H9 (cell line): Measurements from ENCODE around the gene NSFL1C. TPM values are rescaled to one million over a fixed set of nuclear protein-coding genes. Genes with fewer than 3 reads are reported as not detected.

Source experiments
- DNase-seq: peaks from one replicate; pipeline ENCODE4 v3.0.0-alpha.2; 2017
- H2AFZ ChIP-seq: one replicate; pipeline ENCODE4 v1.6.1; 2013; ENCODE audit warnings: mild to moderate bottlenecking, low read length, control low read depth, moderate library complexity
- H2AK5ac ChIP-seq: 2 replicates; pipeline ENCODE4 v1.6.1; 2013; ENCODE audit warnings: low read length, control low read depth, mixed read lengths; ENCODE audit not compliant: insufficient read length
- H2BK120ac ChIP-seq: one replicate; pipeline ENCODE4 v1.6.1; 2013; ENCODE audit warnings: low read depth, mild to moderate bottlenecking, low read length, control low read depth, inconsistent platforms; ENCODE audit not compliant: poor library complexity, severe bottlenecking
- H2BK12ac ChIP-seq: 2 replicates; pipeline ENCODE4 v1.6.1; 2013; ENCODE audit warnings: low read length, control low read depth, mixed read lengths, low read depth; ENCODE audit not compliant: insufficient read length
- H2BK15ac ChIP-seq: 2 replicates; pipeline ENCODE4 v1.6.1; 2013; ENCODE audit warnings: low read depth, low read length, control low read depth
- H2BK20ac ChIP-seq: one replicate; pipeline ENCODE4 v1.6.1; 2013; ENCODE audit warnings: low read depth, mild to moderate bottlenecking, low read length, control low read depth, inconsistent platforms; ENCODE audit not compliant: poor library complexity, severe bottlenecking
- H2BK5ac ChIP-seq: 2 replicates; pipeline ENCODE4 v1.6.1; 2013; ENCODE audit warnings: low read length, control low read depth, mixed read lengths; ENCODE audit not compliant: insufficient read length
- H3K14ac ChIP-seq: 2 replicates; pipeline ENCODE4 v1.6.1; 2013; ENCODE audit warnings: low read length, control low read depth; ENCODE audit not compliant: insufficient read depth
- H3K18ac ChIP-seq: 2 replicates; pipeline ENCODE4 v1.6.1; 2013; ENCODE audit warnings: low read depth, mild to moderate bottlenecking, mixed read lengths, low read length, control low read depth; ENCODE audit not compliant: insufficient read length
- H3K23ac ChIP-seq: 2 replicates; pipeline ENCODE4 v1.6.1; 2013; ENCODE audit warnings: low read length, control low read depth, mixed read lengths, low read depth; ENCODE audit not compliant: insufficient read length
- H3K23me2 ChIP-seq: 2 replicates; pipeline ENCODE4 v1.6.1; 2013; ENCODE audit warnings: low read depth, mild to moderate bottlenecking, mixed read lengths, low read length, control low read depth; ENCODE audit not compliant: insufficient read length, poor library complexity, severe bottlenecking
- H3K27ac ChIP-seq: 2 replicates; pipeline ENCODE4 v1.5.1; 2013; ENCODE audit warnings: low read length, control low read depth, mixed read lengths, low read depth; ENCODE audit not compliant: insufficient read length
- H3K27me3 ChIP-seq: 2 replicates; pipeline ENCODE4 v1.6.1; 2013; ENCODE audit warnings: low read length, control low read depth, inconsistent platforms; ENCODE audit not compliant: insufficient read depth
- H3K4ac ChIP-seq: 2 replicates; pipeline ENCODE4 v1.6.1; 2013; ENCODE audit warnings: low read depth, mild to moderate bottlenecking, control low read depth, inconsistent platforms, low read length, moderate library complexity
- H3K4me1 ChIP-seq: 2 replicates; pipeline ENCODE4 v1.6.1; 2013; ENCODE audit warnings: low read length, control low read depth, inconsistent platforms; ENCODE audit not compliant: insufficient read depth
- H3K4me2 ChIP-seq: 2 replicates; pipeline ENCODE4 v1.6.1; 2013; ENCODE audit warnings: low read length, control low read depth, mixed read lengths; ENCODE audit not compliant: insufficient read length, insufficient read depth
- H3K56ac ChIP-seq: 2 replicates; pipeline ENCODE4 v1.6.1; 2013; ENCODE audit warnings: low read depth, mild to moderate bottlenecking, mixed read lengths, low read length, control low read depth; ENCODE audit not compliant: insufficient read length
- H3K79me1 ChIP-seq: 2 replicates; pipeline ENCODE4 v1.6.1; 2013; ENCODE audit warnings: low read depth, mild to moderate bottlenecking, moderate library complexity, low read length, control low read depth, inconsistent platforms; ENCODE audit not compliant: insufficient read depth, poor library complexity, severe bottlenecking
- H3K79me2 ChIP-seq: 2 replicates; pipeline ENCODE4 v1.6.1; 2013; ENCODE audit warnings: low read length, control low read depth, inconsistent platforms; ENCODE audit not compliant: insufficient read depth
- H3K9ac ChIP-seq: 2 replicates; pipeline ENCODE4 v1.6.1; 2013; ENCODE audit warnings: low read length, control low read depth, mixed read lengths; ENCODE audit not compliant: insufficient read length; ENCODE audit errors: extremely low read depth
- H3K9me3 ChIP-seq: one replicate; pipeline ENCODE4 v1.6.1; 2013; ENCODE audit warnings: low read depth, low read length, inconsistent platforms; ENCODE audit not compliant: control insufficient read depth
- H3T11ph ChIP-seq: one replicate; pipeline ENCODE4 v1.6.1; 2013; ENCODE audit warnings: mild to moderate bottlenecking, low read length, control low read depth, inconsistent platforms
- H4K20me1 ChIP-seq: one replicate; pipeline ENCODE4 v1.6.1; 2013; ENCODE audit not compliant: control insufficient read depth, insufficient read length, insufficient read depth
- H4K5ac ChIP-seq: 2 replicates; pipeline ENCODE4 v1.6.1; 2013; ENCODE audit warnings: low read depth, mild to moderate bottlenecking, mixed read lengths, low read length, control low read depth; ENCODE audit not compliant: insufficient read length
- H4K8ac ChIP-seq: replicated peaks from 2 replicates; pipeline ENCODE4 v1.6.1; 2013; ENCODE audit warnings: low read length, control low read depth, mixed read lengths, low read depth; ENCODE audit not compliant: insufficient read length
- H4K91ac ChIP-seq: 2 replicates; pipeline ENCODE4 v1.6.1; 2013; ENCODE audit warnings: low read depth, mild to moderate bottlenecking, moderate library complexity, mixed read lengths, low read length, control low read depth; ENCODE audit not compliant: insufficient read length
- H3K27ac Mint-ChIP-seq, 3 experiments: 2 replicates in 2 of 3; 3 replicates in 1 of 3; pipeline ENCODE4 v1.8.0; 2020 to 2021; ENCODE audit warnings: mixed read lengths in 3 of 3, mild to moderate bottlenecking in 1 of 3, moderate library complexity in 1 of 3
- H3K27me3 Mint-ChIP-seq: 2 replicates; pipeline ENCODE4 v1.8.0; 2021; ENCODE audit warnings: low read depth, mild to moderate bottlenecking, moderate library complexity, mixed read lengths
- H3K36me3 Mint-ChIP-seq, 3 experiments: 2 replicates in 2 of 3; 3 replicates in 1 of 3; pipeline ENCODE4 v1.8.0; 2020 to 2021; ENCODE audit warnings: low read depth in 3 of 3, mixed read lengths in 3 of 3; ENCODE audit not compliant: insufficient read depth in 1 of 3
- H3K4me1 Mint-ChIP-seq, 2 experiments: 2 replicates each; pipeline ENCODE4 v1.8.0; 2020; ENCODE audit warnings: mixed read lengths in 2 of 2
- H3K4me3 Mint-ChIP-seq, 2 experiments: 2 replicates in 1 of 2; 3 replicates in 1 of 2; pipeline ENCODE4 v1.8.0; 2020 to 2021; ENCODE audit warnings: mild to moderate bottlenecking in 2 of 2, mixed read lengths in 2 of 2, moderate library complexity in 1 of 2
- H3K9me3 Mint-ChIP-seq, 2 experiments: 2 replicates in 1 of 2; 3 replicates in 1 of 2; pipeline ENCODE4 v1.8.0; 2020; ENCODE audit warnings: mild to moderate bottlenecking in 2 of 2, mixed read lengths in 2 of 2, moderate library complexity in 1 of 2
- WGBS: extraction: QIAGEN DNeasy Blood & Tissue Kit; methylation state at CpG from one replicate; pipeline ENCODE4 v1.1.7; 2013; ENCODE audit warnings: missing lambda C conversion rate, low lambda C conversion rate, mixed read lengths; ENCODE audit not compliant: insufficient read length; ENCODE audit errors: extremely low coverage; 5-methylcytosine and 5-hydroxymethylcytosine counted together
- total RNA-seq: library from RNA; stranded (reverse); gene quantifications from 2 replicates; pipeline ENCODE4 v1.2.1, GENCODE V29; 2021
- TF ChIP-seq, protein P1 (sequence below): fragments of 200-600 bp; sonication (generic); conservative IDR thresholded peaks from 3 replicates; pipeline ENCODE4 v1.8.0; 2021; ENCODE audit warnings: antibody characterized with exemption, mild to moderate bottlenecking

The NSFL1C gene
- total RNA-seq, 1 experiment from 2014 or later: 81.8 TPM

DNA sequence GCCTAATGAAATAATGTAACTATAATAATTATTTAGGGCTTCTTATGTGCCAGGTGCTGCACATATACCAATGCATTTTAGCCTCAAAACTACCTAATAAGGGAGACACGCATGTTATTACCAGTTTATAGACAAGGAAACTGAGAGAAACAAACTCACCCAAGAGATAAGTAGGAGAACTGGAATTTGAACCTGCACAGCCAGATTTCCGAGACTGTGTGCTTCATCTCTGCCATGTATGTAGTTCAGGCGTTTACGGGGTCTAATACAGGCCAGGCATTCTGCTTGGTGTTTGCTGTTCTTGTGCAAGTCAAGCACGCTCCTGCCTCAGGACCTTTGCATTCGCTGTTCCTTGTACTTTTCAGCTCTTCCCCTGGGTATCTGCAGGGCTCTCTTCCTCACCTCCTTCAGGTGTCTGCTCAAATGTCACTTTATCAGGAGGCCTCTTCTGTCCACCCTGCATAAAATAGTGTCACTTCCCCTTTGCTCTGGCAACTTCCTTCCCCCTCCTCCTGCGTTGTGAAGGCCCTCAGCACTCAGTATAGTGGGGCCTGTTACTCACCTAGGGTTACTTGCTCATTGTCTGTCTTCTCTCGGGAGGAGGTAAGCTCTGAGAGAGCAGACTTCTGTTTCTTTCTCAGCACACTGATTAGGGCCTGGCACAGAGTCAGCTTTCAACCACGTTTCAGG, 6.1 kb upstream of the NSFL1C start:
- no peak overlapping the region for H3T11ph ChIP-seq
- H3K9me3 ChIP-seq: no peaks in the 10 kb centered on the region
- no peak overlapping the region for H4K91ac ChIP-seq
- H4K5ac ChIP-seq: no peak overlapping the region
- no peak overlapping the region for H3K14ac ChIP-seq
- H2BK12ac ChIP-seq: no peak overlapping the region
- no peaks in the 10 kb centered on the region for H3K4me1 ChIP-seq
- peaks cover 8% of the 10 kb centered on the region for H3K27me3 Mint-ChIP-seq
- no peak overlapping the region for H3K4me3 Mint-ChIP-seq
- H3K4ac ChIP-seq: no peak overlapping the region
- H3K23me2 ChIP-seq: no peaks in the 10 kb centered on the region
- H3K9me3 Mint-ChIP-seq: no peaks in the 10 kb centered on the region
- no peaks in the 10 kb centered on the region for H3K36me3 Mint-ChIP-seq
- no peaks in the 10 kb centered on the region for H3K79me2 ChIP-seq
- no peak overlapping the region for H2BK120ac ChIP-seq
- no peak overlapping the region for H3K27ac ChIP-seq
- H4K20me1 ChIP-seq: no peaks in the 10 kb centered on the region
- H3K56ac ChIP-seq: no peak overlapping the region
- peaks cover 19 to 20% of the 10 kb centered on the region in 2 experiments for H3K4me1 Mint-ChIP-seq
- H3K18ac ChIP-seq: no peak overlapping the region
- no peak overlapping the region for H3K23ac ChIP-seq
- no CpG with 5 or more reads among the region's 9 CpGs for WGBS
- H3K9ac ChIP-seq: no peak overlapping the region
- no peak overlapping the region for H2AK5ac ChIP-seq
- H2AFZ ChIP-seq: no peak overlapping the region
- H2BK20ac ChIP-seq: no peak overlapping the region
- no peak overlapping the region for H3K4me2 ChIP-seq
- H3K27me3 ChIP-seq: no peaks in the 10 kb centered on the region
- TF ChIP-seq, protein P1, sequence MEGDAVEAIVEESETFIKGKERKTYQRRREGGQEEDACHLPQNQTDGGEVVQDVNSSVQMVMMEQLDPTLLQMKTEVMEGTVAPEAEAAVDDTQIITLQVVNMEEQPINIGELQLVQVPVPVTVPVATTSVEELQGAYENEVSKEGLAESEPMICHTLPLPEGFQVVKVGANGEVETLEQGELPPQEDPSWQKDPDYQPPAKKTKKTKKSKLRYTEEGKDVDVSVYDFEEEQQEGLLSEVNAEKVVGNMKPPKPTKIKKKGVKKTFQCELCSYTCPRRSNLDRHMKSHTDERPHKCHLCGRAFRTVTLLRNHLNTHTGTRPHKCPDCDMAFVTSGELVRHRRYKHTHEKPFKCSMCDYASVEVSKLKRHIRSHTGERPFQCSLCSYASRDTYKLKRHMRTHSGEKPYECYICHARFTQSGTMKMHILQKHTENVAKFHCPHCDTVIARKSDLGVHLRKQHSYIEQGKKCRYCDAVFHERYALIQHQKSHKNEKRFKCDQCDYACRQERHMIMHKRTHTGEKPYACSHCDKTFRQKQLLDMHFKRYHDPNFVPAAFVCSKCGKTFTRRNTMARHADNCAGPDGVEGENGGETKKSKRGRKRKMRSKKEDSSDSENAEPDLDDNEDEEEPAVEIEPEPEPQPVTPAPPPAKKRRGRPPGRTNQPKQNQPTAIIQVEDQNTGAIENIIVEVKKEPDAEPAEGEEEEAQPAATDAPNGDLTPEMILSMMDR: no peak
- no peak overlapping the region for H3K27ac Mint-ChIP-seq
- DNase-seq: no peak
- H4K8ac ChIP-seq: no peak overlapping the region
- H2BK5ac ChIP-seq: no peak overlapping the region
- no peaks in the 10 kb centered on the region for H3K79me1 ChIP-seq
- H2BK15ac ChIP-seq: no peak overlapping the region
